KG1 (cell line): ENCODE measurements around the gene NFKBIE.

Experiments
- DNase-seq: peaks from one replicate; lab custom pipeline; 2025; lab: John Stamatoyannopoulos, UW

The NFKBIE gene

GRCh38 chr6:44297063-44298038, 32.0 kb upstream of the NFKBIE start:
- DNase-seq = no peak

- DNase-seq = no peak
Observed at GRCh38 chr6:44294832-44295791, 29.8 kb upstream of the NFKBIE start.

- no peak for DNase-seq
Observed at GRCh38 chr6:44292661-44293365, 27.5 kb upstream of the NFKBIE start.

- no peak for DNase-seq
Observed at GRCh38 chr6:44291841-44292240, 26.5 kb upstream of the NFKBIE start.

- DNase-seq = no peak
Observed at GRCh38 chr6:44289726-44290260, 24.4 kb upstream of the NFKBIE start.

GRCh38 chr6:44286747-44287146, 21.4 kb upstream of the NFKBIE start:
- no peak for DNase-seq

- no peak for DNase-seq
Observed at GRCh38 chr6:44286285-44286565, 20.9 kb upstream of the NFKBIE start.

- DNase-seq = no peak
Observed at GRCh38 chr6:44285552-44286284, 20.4 kb upstream of the NFKBIE start.

- DNase-seq = no peak
Observed at GRCh38 chr6:44284867-44285266, 19.5 kb upstream of the NFKBIE start.

- DNase-seq = no peak
Observed at GRCh38 chr6:44284121-44284520, 18.8 kb upstream of the NFKBIE start.

GRCh38 chr6:44278774-44279697, 13.7 kb upstream of the NFKBIE start:
- DNase-seq = no peak

GRCh38 chr6:44278315-44278714, 13.0 kb upstream of the NFKBIE start:
- no peak for DNase-seq

- DNase-seq = no peak
Observed at GRCh38 chr6:44277763-44278162, 12.4 kb upstream of the NFKBIE start.

GRCh38 chr6:44276667-44277640, 11.6 kb upstream of the NFKBIE start:
- no peak for DNase-seq

GRCh38 chr6:44275749-44276648, 10.6 kb upstream of the NFKBIE start:
- no peak for DNase-seq

GRCh38 chr6:44275271-44275748, 10.0 kb upstream of the NFKBIE start:
- no peak for DNase-seq

- DNase-seq = no peak
Observed at GRCh38 chr6:44273617-44274016, 8.3 kb upstream of the NFKBIE start.
